Hepatocyte (in vitro differentiated cells): ENCODE data around the gene AHCYL2. TPM values are rescaled to one million over a fixed set of nuclear protein-coding genes. Genes with fewer than 3 reads are reported as not detected.

Source experiments
- DNase-seq: peaks from one replicate; pipeline ENCODE4 v3.0.0-alpha.2; 2016; ENCODE audit warnings: low spot score
- H2AFZ ChIP-seq: fragments of 200-600 bp; sonication (generic); 2 replicates; pipeline ENCODE4 v1.6.0; 2016; ENCODE audit warnings: antibody characterized with exemption, mild to moderate bottlenecking
- H3K27ac ChIP-seq: fragments of 200-600 bp; sonication (generic); 2 replicates; pipeline ENCODE4 v1.5.1; 2016; ENCODE audit warnings: mild to moderate bottlenecking
- H3K27me3 ChIP-seq: fragments of 200-600 bp; sonication (generic); 2 replicates; pipeline ENCODE4 v1.6.1; 2016
- H3K36me3 ChIP-seq: fragments of 200-600 bp; sonication (generic); replicated peaks from 2 replicates; pipeline ENCODE4 v1.5.1; 2016; ENCODE audit warnings: low read depth; ENCODE audit not compliant: insufficient read depth
- H3K4me1 ChIP-seq: fragments of 200-600 bp; sonication (generic); 2 replicates; pipeline ENCODE4 v1.5.1; 2016; ENCODE audit warnings: mild to moderate bottlenecking, moderate library complexity; ENCODE audit not compliant: insufficient read depth
- H3K4me2 ChIP-seq: fragments of 200-600 bp; sonication (generic); 2 replicates; pipeline ENCODE4 v1.6.0; 2016
- H3K4me3 ChIP-seq: fragments of 200-600 bp; sonication (generic); 2 replicates; pipeline ENCODE4 v1.5.1; 2016; ENCODE audit warnings: mild to moderate bottlenecking
- H3K79me2 ChIP-seq: fragments of 200-600 bp; sonication (generic); 2 replicates; pipeline ENCODE4 v1.6.0; 2017; ENCODE audit warnings: mild to moderate bottlenecking
- H3K9me2 ChIP-seq: fragments of 200-600 bp; sonication (generic); replicated peaks from 2 replicates; pipeline ENCODE4 v1.6.0; 2017; ENCODE audit warnings: mild to moderate bottlenecking; ENCODE audit not compliant: insufficient read depth
- H3K9me3 ChIP-seq: fragments of 200-600 bp; sonication (generic); 2 replicates; pipeline ENCODE4 v1.5.1; 2016; ENCODE audit warnings: low read depth, mild to moderate bottlenecking
- H4K20me1 ChIP-seq: fragments of 200-600 bp; sonication (generic); 2 replicates; pipeline ENCODE4 v1.6.0; 2016; ENCODE audit warnings: mild to moderate bottlenecking; ENCODE audit not compliant: insufficient read depth, poor library complexity, severe bottlenecking
- CTCF ChIP-seq: fragments of 200-600 bp; sonication (generic); IDR thresholded peaks from 2 replicates; pipeline ENCODE4 v1.5.1; 2016; ENCODE audit warnings: antibody characterized with exemption, mild to moderate bottlenecking; ENCODE audit not compliant: poor library complexity
- EZH2 ChIP-seq: fragments of 200-600 bp; sonication (generic); IDR thresholded peaks from 2 replicates; pipeline ENCODE4 v1.6.1; 2016; ENCODE audit warnings: antibody characterized with exemption, mild to moderate bottlenecking, borderline replicate concordance
- EZH2phosphoT487 ChIP-seq: fragments of 200-600 bp; sonication (generic); IDR thresholded peaks from one replicate; pipeline ENCODE4 v1.6.1; 2018; ENCODE audit warnings: antibody characterized with exemption, mild to moderate bottlenecking, low read depth, moderate library complexity; ENCODE audit not compliant: unreplicated experiment, severe bottlenecking
- WGBS: methylation state at CpG from one replicate; pipeline ENCODE4 v1.1.6; 2016; ENCODE audit warnings: low lambda C conversion rate; ENCODE audit errors: missing lambda C conversion rate; 5-methylcytosine and 5-hydroxymethylcytosine counted together
- polyA plus RNA-seq: library from polyadenylated mRNA; unstranded; fragments of >200 nt; fragmentation: Nextera tagmentation; extraction: Ambion mirVana; gene quantifications from 2 replicates; pipeline ENCODE4 v1.2.1, GENCODE V29; 2016
- total RNA-seq: library from RNA; depleted of rRNA; stranded (reverse); fragments of >200 nt; gene quantifications from 2 replicates; pipeline ENCODE4 v1.2.3, GENCODE V29; 2014

AHCYL2 gene
- total and polyA plus RNA-seq, 2 experiments from 2014 or later, result 13.7 to 20.0 TPM

- WGBS, result 98% methylated on average over 3 of the region's 3 CpGs
- Histone ChIP-seq H3K9me2 (no peaks in the 10 kb centered on the region), H3K36me3 (no peaks in the 10 kb centered on the region), H4K20me1 (peaks cover 52% of the 10 kb centered on the region), H3K27me3 (no peaks in the 10 kb centered on the region), H3K79me2 (peaks cover 98% of the 10 kb centered on the region), H3K4me2 (no peak overlapping the region), H3K27ac (no peak overlapping the region), H3K4me1 (peaks cover 9% of the 10 kb centered on the region), H3K4me3 (no peak overlapping the region), H3K9me3 (no peaks in the 10 kb centered on the region), H2AFZ (no peak overlapping the region)
- TF ChIP-seq EZH2, result no peak
- TF ChIP-seq EZH2phosphoT487, result no peak
- no peak for TF ChIP-seq CTCF
- no peak for DNase-seq
These were observed 30.9 kb upstream of the AHCYL2 start for GRCh38 chr7:129193892-129194291.

GRCh38 chr7:129197771-129198170, 27.1 kb upstream of the AHCYL2 start:
- DNase-seq, result no peak
- Histone ChIP-seq H4K20me1 (peaks cover 35% of the 10 kb centered on the region), H3K27ac (no peak overlapping the region), H3K27me3 (no peaks in the 10 kb centered on the region), H3K9me2 (no peaks in the 10 kb centered on the region), H3K4me1 (no peaks in the 10 kb centered on the region), H3K9me3 (no peaks in the 10 kb centered on the region), H3K79me2 (peaks cover 88% of the 10 kb centered on the region), H3K36me3 (no peaks in the 10 kb centered on the region), H3K4me3 (no peak overlapping the region), H2AFZ (no peak overlapping the region), H3K4me2 (no peak overlapping the region)
- 98% methylated on average over 4 of the region's 4 CpGs for WGBS
- TF ChIP-seq EZH2phosphoT487 (no peak), CTCF (no peak), EZH2 (no peak)

- no peak for TF ChIP-seq EZH2phosphoT487
- no peak for TF ChIP-seq EZH2
- TF ChIP-seq CTCF, result no peak
- Histone ChIP-seq H3K36me3 (no peaks in the 10 kb centered on the region), H3K4me3 (no peak overlapping the region), H3K27me3 (no peaks in the 10 kb centered on the region), H3K4me1 (no peaks in the 10 kb centered on the region), H3K4me2 (no peak overlapping the region), H4K20me1 (peaks cover 28% of the 10 kb centered on the region), H3K9me2 (no peaks in the 10 kb centered on the region), H3K79me2 (peaks cover 83% of the 10 kb centered on the region), H3K9me3 (no peaks in the 10 kb centered on the region), H2AFZ (no peak overlapping the region), H3K27ac (no peak overlapping the region)
- 100% methylated on average over 4 of the region's 4 CpGs for WGBS
- no peak for DNase-seq
These were observed 25.4 kb upstream of the AHCYL2 start for GRCh38 chr7:129199406-129199805.
